Esophagus muscularis mucosa (tissue), 4 donors: Measurements from ENCODE around the gene PIGM.

Experiments used
- EP300 ChIP-seq: sonication (generic); formaldehyde crosslinking; IDR thresholded peaks from one replicate; pipeline ENCODE4 v1.6.1; 2017; ENCODE audit warnings: antibody characterized with exemption
- POLR2A ChIP-seq: fragments of 450-650 bp; IDR thresholded peaks from one replicate; pipeline ENCODE4 v1.6.1; 2017; ENCODE audit warnings: antibody characterized with exemption, moderate library complexity, mild to moderate bottlenecking, low read depth
- POLR2AphosphoS5 ChIP-seq, 2 donors: sonication (generic); formaldehyde crosslinking; IDR thresholded peaks; one replicate each; pipeline ENCODE4 v1.6.1; 2017; ENCODE audit warnings: antibody characterized with exemption in 2 of 2
- TF ChIP-seq, protein P1 (sequence below), 3 experiments: fragments of 200-600 bp in 2 of 3; fragments of 450-650 bp in 1 of 3; sonication (generic) in 2 of 3; IDR thresholded peaks; one replicate each; pipeline ENCODE4 v1.5.1; 2017 to 2019; ENCODE audit warnings: antibody characterized with exemption in 3 of 3, mild to moderate bottlenecking in 2 of 3, moderate library complexity in 1 of 3

GRCh38 chr1:160018900-160019299 lies 12.9 kb downstream of the PIGM start:
- TF ChIP-seq, protein P1, sequence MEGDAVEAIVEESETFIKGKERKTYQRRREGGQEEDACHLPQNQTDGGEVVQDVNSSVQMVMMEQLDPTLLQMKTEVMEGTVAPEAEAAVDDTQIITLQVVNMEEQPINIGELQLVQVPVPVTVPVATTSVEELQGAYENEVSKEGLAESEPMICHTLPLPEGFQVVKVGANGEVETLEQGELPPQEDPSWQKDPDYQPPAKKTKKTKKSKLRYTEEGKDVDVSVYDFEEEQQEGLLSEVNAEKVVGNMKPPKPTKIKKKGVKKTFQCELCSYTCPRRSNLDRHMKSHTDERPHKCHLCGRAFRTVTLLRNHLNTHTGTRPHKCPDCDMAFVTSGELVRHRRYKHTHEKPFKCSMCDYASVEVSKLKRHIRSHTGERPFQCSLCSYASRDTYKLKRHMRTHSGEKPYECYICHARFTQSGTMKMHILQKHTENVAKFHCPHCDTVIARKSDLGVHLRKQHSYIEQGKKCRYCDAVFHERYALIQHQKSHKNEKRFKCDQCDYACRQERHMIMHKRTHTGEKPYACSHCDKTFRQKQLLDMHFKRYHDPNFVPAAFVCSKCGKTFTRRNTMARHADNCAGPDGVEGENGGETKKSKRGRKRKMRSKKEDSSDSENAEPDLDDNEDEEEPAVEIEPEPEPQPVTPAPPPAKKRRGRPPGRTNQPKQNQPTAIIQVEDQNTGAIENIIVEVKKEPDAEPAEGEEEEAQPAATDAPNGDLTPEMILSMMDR (IDR thresholded peaks at IDR 0.05) = no peak
- TF ChIP-seq POLR2AphosphoS5 (IDR thresholded peaks at IDR 0.05) (no peak), POLR2A (no peak), EP300 (no peak)
